PC-9 (cell line): ENCODE measurements around the gene HELT. TPM values are rescaled to one million over a fixed set of nuclear protein-coding genes. Genes with fewer than 3 reads are reported as not detected.
"Not testable (repeated sequence)": the region's sequence is repeated elsewhere in the genome, so short reads cannot be mapped to it uniquely, and the experiment has no call there.

Experiments
- BruUV-seq: library from RNA; stranded (reverse); fragments of 400-500 nt; replicated peaks from 2 replicates; lab custom pipeline; 2021; lab: Mats Ljungman, UMichigan
- CTCF ChIA-PET: fragments of 300-600 bp; sonication (Branson Sonifier 250); formaldehyde crosslinking; loops from one replicate; lab custom pipeline; 2022; ENCODE audit warnings: antibody characterized with exemption; lab: Charles Lee
- POLR2A ChIA-PET: fragments of 300-600 bp; sonication (Branson Sonifier 250); formaldehyde crosslinking; loops from one replicate; lab custom pipeline; 2022; ENCODE audit warnings: antibody characterized with exemption; ENCODE audit not compliant: unreplicated experiment; lab: Charles Lee
- DNase-seq, 2 experiments: peaks; one replicate each; pipeline versions ENCODE4 v3.0.0 to v3.0.0-alpha.2; 2015 to 2022; ENCODE audit warnings: mixed read lengths in 1 of 2
- H2AFZ ChIP-seq: fragments of 200-600 bp; sonication (generic); 2 replicates; pipeline ENCODE4 v1.8.1; 2017; ENCODE audit warnings: antibody characterized with exemption
- H3F3A ChIP-seq: fragments of 200-600 bp; sonication (generic); 2 replicates; pipeline ENCODE4 v1.8.1; 2017; ENCODE audit warnings: antibody characterized with exemption, mild to moderate bottlenecking, low read depth; ENCODE audit not compliant: insufficient read depth
- H3K27ac ChIP-seq: fragments of 200-600 bp; sonication (generic); 2 replicates; pipeline ENCODE4 v1.6.1; 2016; ENCODE audit warnings: mixed run types
- H3K27me3 ChIP-seq: fragments of 200-600 bp; sonication (generic); 2 replicates; pipeline ENCODE4 v1.6.1; 2016; ENCODE audit warnings: low read depth, mixed run types; ENCODE audit not compliant: insufficient read depth
- H3K36me3 ChIP-seq: fragments of 200-600 bp; sonication (generic); 2 replicates; pipeline ENCODE4 v1.6.1; 2016; ENCODE audit warnings: low read depth, mixed run types
- H3K4me1 ChIP-seq: fragments of 200-600 bp; sonication (generic); replicated peaks from 2 replicates; pipeline ENCODE4 v1.6.1; 2016; ENCODE audit warnings: mixed run types; ENCODE audit not compliant: insufficient read depth
- H3K4me2 ChIP-seq: fragments of 200-600 bp; sonication (generic); 2 replicates; pipeline ENCODE4 v1.6.1; 2017; ENCODE audit warnings: mixed run types
- H3K4me3 ChIP-seq: fragments of 200-600 bp; sonication (generic); 2 replicates; pipeline ENCODE4 v1.6.1; 2016; ENCODE audit warnings: mixed run types
- H3K79me2 ChIP-seq: fragments of 200-600 bp; sonication (generic); 2 replicates; pipeline ENCODE4 v1.6.1; 2017; ENCODE audit warnings: low read depth, mixed run types
- H3K9me2 ChIP-seq: fragments of 200-600 bp; sonication (generic); 2 replicates; pipeline ENCODE4 v1.8.1; 2017; ENCODE audit warnings: mild to moderate bottlenecking; ENCODE audit not compliant: insufficient read depth
- H3K9me3 ChIP-seq: fragments of 200-600 bp; sonication (generic); 2 replicates; pipeline ENCODE4 v1.8.1; 2016; ENCODE audit warnings: low read depth; ENCODE audit not compliant: insufficient read depth
- H4K20me1 ChIP-seq: fragments of 200-600 bp; sonication (generic); 2 replicates; pipeline ENCODE4 v1.8.1; 2017; ENCODE audit not compliant: insufficient read depth
- CTCF ChIP-seq: fragments of 200-600 bp; sonication (generic); conservative IDR thresholded peaks from 2 replicates; pipeline ENCODE4 v1.6.1; 2017; ENCODE audit warnings: mixed run types, antibody characterized with exemption, mild to moderate bottlenecking, moderate library complexity
- EZH2 ChIP-seq: fragments of 200-600 bp; sonication (generic); IDR thresholded peaks from 2 replicates; pipeline ENCODE4 v1.8.0; 2017; ENCODE audit warnings: antibody characterized with exemption, low read depth
- intact Hi-C: fragments of 100-400 bp; cut with micrococcal nuclease; formaldehyde crosslinking; loops from one replicate; pipeline ENCODE4 v1.10.0; 2022; ENCODE audit not compliant: unreplicated experiment
- total RNA-seq: library from RNA; stranded (reverse); gene quantifications from 2 replicates; pipeline ENCODE4 v1.2.3, GENCODE V29; 2021

HELT gene
- total RNA-seq, 1 experiment from 2014 or later, result not detected

- no peak overlapping the region for H3K4me2 ChIP-seq
- ChIA-PET POLR2A (interaction anchor here (0.8 kb wide), 1 partner anchor 103 kb away, joined by 12 read pairs; no protein-coding TSS in a partner anchor), CTCF (interaction anchor here (0.9 kb wide), 1 partner anchor 94 kb away, joined by 4 read pairs; no protein-coding TSS in a partner anchor)
- no peak overlapping the region for H3K27ac ChIP-seq
- H3K9me2 ChIP-seq, result no peaks in the 10 kb centered on the region
- DNase-seq, result no peak
- no peaks in the 10 kb centered on the region for H3K27me3 ChIP-seq
- no TSS peak for BruUV-seq
- H3F3A ChIP-seq, result no peaks in the 10 kb centered on the region
- H3K4me3 ChIP-seq, result no peak overlapping the region
- intact Hi-C loops, result loop anchor here (2.0 to 5.0 kb wide), 2 partner anchors 57 to 94 kb away; no protein-coding TSS in a partner anchor
- no peaks in the 10 kb centered on the region for H4K20me1 ChIP-seq
- H3K36me3 ChIP-seq, result no peaks in the 10 kb centered on the region
- TF ChIP-seq CTCF (no peak), EZH2 (no peak)
- no peaks in the 10 kb centered on the region for H3K9me3 ChIP-seq
- H3K79me2 ChIP-seq, result no peaks in the 10 kb centered on the region
- no peak overlapping the region for H2AFZ ChIP-seq
- H3K4me1 ChIP-seq, result no peaks in the 10 kb centered on the region
Measured at GRCh38 chr4:185040523-185040922, 22.2 kb downstream of the HELT start.

GRCh38 chr4:185050286-185050685 is 32.0 kb downstream of the HELT start:
- H3K4me1 ChIP-seq, DNase-seq, BruUV-seq, H3K36me3 ChIP-seq, H3K9me3 ChIP-seq, H4K20me1 ChIP-seq, H3K27ac ChIP-seq, H3K9me2 ChIP-seq, H3K79me2 ChIP-seq, H3K4me3 ChIP-seq, POLR2A ChIA-PET, H3F3A ChIP-seq, CTCF ChIA-PET, H3K27me3 ChIP-seq, H2AFZ ChIP-seq, H3K4me2 ChIP-seq, intact Hi-C loops: not testable (repeated sequence)

- CTCF ChIA-PET, H3K9me2 ChIP-seq: not testable (repeated sequence)
Measured at GRCh38 chr4:185051283-185051682, 33.0 kb downstream of the HELT start.

GRCh38 chr4:185053746-185054145 is 35.5 kb downstream of the HELT start:
- H3K36me3 ChIP-seq, result no peaks in the 10 kb centered on the region
- H4K20me1 ChIP-seq, result no peaks in the 10 kb centered on the region
- no peaks in the 10 kb centered on the region for H3K27me3 ChIP-seq
- DNase-seq, result no peak
- H3K9me2 ChIP-seq, result no peaks in the 10 kb centered on the region
- no peak overlapping the region for H2AFZ ChIP-seq
- no peak for TF ChIP-seq EZH2
- no peak for TF ChIP-seq CTCF
- no peaks in the 10 kb centered on the region for H3F3A ChIP-seq
- no peaks in the 10 kb centered on the region for H3K79me2 ChIP-seq
- ChIA-PET POLR2A (no interaction called here), CTCF (no interaction called here)
- no peaks in the 10 kb centered on the region for H3K4me1 ChIP-seq
- H3K27ac ChIP-seq, result no peak overlapping the region
- H3K9me3 ChIP-seq, result no peaks in the 10 kb centered on the region
- no TSS peak for BruUV-seq
- intact Hi-C loops, result no loop called here
- H3K4me3 ChIP-seq, result no peak overlapping the region
- no peak overlapping the region for H3K4me2 ChIP-seq

More at GRCh38 chr4:185051283-185051682, 33.0 kb downstream of the HELT start:
- DNase-seq, H3K9me3 ChIP-seq, H3K4me2 ChIP-seq, intact Hi-C loops, H2AFZ ChIP-seq, BruUV-seq, H3K4me1 ChIP-seq, POLR2A ChIA-PET, H3K79me2 ChIP-seq, H3K36me3 ChIP-seq, H4K20me1 ChIP-seq, H3F3A ChIP-seq, H3K27ac ChIP-seq, H3K27me3 ChIP-seq, H3K4me3 ChIP-seq: not testable (repeated sequence)
